ENCODE results near the gene LIG1.
A peak's percentile ranks its signal among the peaks of the same experiment; 100 is the strongest.

LIG1 gene

GRCh38 chr19:48196321-48196763 lies 26.2 kb upstream of the LIG1 start:
- peaks cover 0 to 12% of the 10 kb centered on the region in 2 experiments; a peak in 2 of 3 replicates for H3K36me3 ChIP-seq (ENCODE audit: control insufficient read depth in 2 of 2, insufficient read depth in 1 of 2, low read length in 2 of 2)
- ChIA-PET POLR2A (no interaction called here), CTCF (no interaction called here)
- no peak for TF ChIP-seq ZNF354C (tag by site-specific recombination; IDR thresholded peaks at IDR 0.05; ENCODE audit: borderline replicate concordance, low read depth)
- TF ChIP-seq ZNF776 (tag by site-specific recombination; IDR thresholded peaks at IDR 0.05; ENCODE audit: borderline replicate concordance) = no peak
- TF ChIP-seq ZNF2 (tag by site-specific recombination; IDR thresholded peaks at IDR 0.05) = no peak
- no peak for TF ChIP-seq ZBTB48 (tag by site-specific recombination; IDR thresholded peaks at IDR 0.05)
- no peak for TF ChIP-seq ZNF121 (tag by site-specific recombination; IDR thresholded peaks at IDR 0.05)
- no peak for TF ChIP-seq ZNF654 (tag by site-specific recombination; IDR thresholded peaks at IDR 0.05; ENCODE audit: low read depth)
- TF ChIP-seq ZFHX2 (tag by site-specific recombination; conservative IDR thresholded peaks at IDR 0.05) = no peak
- no peak for TF ChIP-seq IKZF3 (tag by site-specific recombination; IDR thresholded peaks at IDR 0.05)
- no peak for TF ChIP-seq ZNF202 (tag by site-specific recombination; IDR thresholded peaks at IDR 0.05; ENCODE audit: borderline replicate concordance)
- no peak for TF ChIP-seq MYNN (tag by site-specific recombination; IDR thresholded peaks at IDR 0.05; ENCODE audit: borderline replicate concordance)
- TF ChIP-seq ZNF560 (tag by site-specific recombination; IDR thresholded peaks at IDR 0.05; ENCODE audit: borderline replicate concordance) = no peak
- no peak for TF ChIP-seq OSR2 (tag by site-specific recombination; IDR thresholded peaks at IDR 0.05)
- TF ChIP-seq ZSCAN23 (tag by site-specific recombination; IDR thresholded peaks at IDR 0.05) = no peak
- TF ChIP-seq ZNF664 (tag by site-specific recombination; IDR thresholded peaks at IDR 0.05) = no peak
- TF ChIP-seq ZNF37A (tag by site-specific recombination; IDR thresholded peaks at IDR 0.05) = no peak
- TF ChIP-seq ZNF629 (tag by site-specific recombination; IDR thresholded peaks at IDR 0.05) = no peak
- no peak for TF ChIP-seq ZFP37 (tag by site-specific recombination; IDR thresholded peaks at IDR 0.05)
- TF ChIP-seq REPIN1 (tag by site-specific recombination; IDR thresholded peaks at IDR 0.05; ENCODE audit: low read depth) = no peak
- TF ChIP-seq ZNF341 (tag by site-specific recombination; IDR thresholded peaks at IDR 0.05; ENCODE audit: low read depth) = no peak
- TF ChIP-seq ZBTB17 (tag by site-specific recombination; IDR thresholded peaks at IDR 0.05) = no peak
- H3K27ac ChIP-seq (ENCODE audit: extremely low read depth, low read depth, low read length) = no peak overlapping the region
- no peak overlapping the region for H3K4me3 ChIP-seq (ENCODE audit: low read depth, low read length)
- H3K4me1 ChIP-seq (ENCODE audit: control insufficient read depth, insufficient read depth, low read length) = 0 out of 2 replicates have a peak, but pooled peaks cover 2% of the 10 kb centered on the region
- H3K9me3 ChIP-seq (ENCODE audit: control insufficient read depth, insufficient read depth, low read depth, low read length) = no peaks in the 10 kb centered on the region

GRCh38 chr19:48194844-48195830 lies 25.0 kb upstream of the LIG1 start:
- H3K9me3 ChIP-seq (ENCODE audit: control insufficient read depth, insufficient read depth, low read depth, low read length) = no peaks in the 10 kb centered on the region
- H3K36me3 ChIP-seq (ENCODE audit: control insufficient read depth in 2 of 2, insufficient read depth in 1 of 2, low read length in 2 of 2) = peaks cover under 1 to 12% of the 10 kb centered on the region in 2 experiments; a peak in 2 of 3 replicates
- POLR2A ChIA-PET = interaction anchor here (1.6 kb wide), 1 partner anchor 8 kb away, joined by 7 read pairs; no protein-coding TSS in a partner anchor
- CTCF ChIA-PET = interaction anchor here (0.6 to 1.1 kb wide), 3 partner anchors 26 to 414 kb away, joined by 3 to 6 read pairs (median 5); no protein-coding TSS in a partner anchor
- no peak for TF ChIP-seq MEIS1 (CRISPR knock-in tag; IDR thresholded peaks at IDR 0.05; ENCODE audit: borderline replicate concordance)
- no peak for TF ChIP-seq ZNF670 (tag by site-specific recombination; IDR thresholded peaks at IDR 0.05; ENCODE audit: low read depth)
- no peak for TF ChIP-seq ZNF610 (tag by site-specific recombination; IDR thresholded peaks at IDR 0.05; ENCODE audit: borderline replicate concordance)
- no peak for TF ChIP-seq KLF1 (tag by site-specific recombination; IDR thresholded peaks at IDR 0.05)
- TF ChIP-seq ZNF488 (tag by site-specific recombination; IDR thresholded peaks at IDR 0.05) = no peak
- TF ChIP-seq ZIC2 (tag by site-specific recombination; IDR thresholded peaks at IDR 0.05) = peak; percentile 59; the same call in 1 of the 2 replicates
- no peak for TF ChIP-seq ZNF629 (tag by site-specific recombination; IDR thresholded peaks at IDR 0.05)
- H3K4me3 ChIP-seq (ENCODE audit: low read depth, low read length) = no peak overlapping the region
- no peak overlapping the region for H3K27ac ChIP-seq (ENCODE audit: extremely low read depth, low read depth, low read length)
- H3K4me1 ChIP-seq (ENCODE audit: control insufficient read depth, insufficient read depth, low read length) = 0 out of 2 replicates have a peak, but pooled peaks cover 2% of the 10 kb centered on the region
